OCI-LY1 (cell line): ENCODE measurements around the gene FBN1.

Source experiments
- H2AFZ ChIP-seq: fragments of 200-600 bp; sonication (generic), shearing (Covaris generic); 2 replicates; pipeline ENCODE4 v1.6.0; 2014; ENCODE audit warnings: antibody characterized with exemption, mild to moderate bottlenecking, low read length
- H3F3A ChIP-seq: fragments of 200-600 bp; sonication (generic), shearing (Covaris generic); 2 replicates; pipeline ENCODE4 v1.6.0; 2014; ENCODE audit warnings: mild to moderate bottlenecking, antibody characterized with exemption, low read length, moderate library complexity; ENCODE audit not compliant: insufficient read depth
- H3K27ac ChIP-seq: fragments of 200-600 bp; sonication (generic); 2 replicates; pipeline ENCODE4 v1.5.1; 2014; ENCODE audit warnings: low read length, mixed run types, mild to moderate bottlenecking, low read depth; ENCODE audit not compliant: poor library complexity, severe bottlenecking
- H3K27me3 ChIP-seq: fragments of 200-600 bp; sonication (generic); 2 replicates; pipeline ENCODE4 v1.6.0; 2014; ENCODE audit warnings: antibody characterized with exemption, mild to moderate bottlenecking, low read length, moderate library complexity; ENCODE audit not compliant: insufficient read depth
- H3K36me3 ChIP-seq: fragments of 200-600 bp; sonication (generic); 2 replicates; pipeline ENCODE4 v1.6.1; 2014; ENCODE audit warnings: mild to moderate bottlenecking, antibody characterized with exemption, low read length, moderate library complexity, mixed read lengths; ENCODE audit not compliant: insufficient read depth
- H3K4me1 ChIP-seq: fragments of 200-600 bp; sonication (generic); 2 replicates; pipeline ENCODE4 v1.5.1; 2014; ENCODE audit warnings: mild to moderate bottlenecking, low read length, moderate library complexity; ENCODE audit not compliant: insufficient read depth, severe bottlenecking
- H3K4me2 ChIP-seq: fragments of 200-600 bp; sonication (generic), shearing (Covaris generic); 2 replicates; pipeline ENCODE4 v1.6.1; 2014; ENCODE audit warnings: low read length
- H3K4me3 ChIP-seq: fragments of 200-600 bp; sonication (generic); 2 replicates; pipeline ENCODE4 v1.5.1; 2014; ENCODE audit warnings: low read length, low read depth, mild to moderate bottlenecking, mixed read lengths; ENCODE audit not compliant: poor library complexity, severe bottlenecking
- H3K79me2 ChIP-seq: fragments of 200-600 bp; shearing (Covaris generic); 2 replicates; pipeline ENCODE4 v1.6.1; 2016; ENCODE audit warnings: mixed run types, low read length, mixed read lengths; ENCODE audit not compliant: insufficient read depth
- H3K9ac ChIP-seq: fragments of 200-600 bp; sonication (generic), shearing (Covaris generic); 2 replicates; pipeline ENCODE4 v1.6.1; 2014; ENCODE audit warnings: mild to moderate bottlenecking, low read length, mixed read lengths
- H3K9me2 ChIP-seq: fragments of 200-600 bp; sonication (generic), shearing (Covaris generic); 2 replicates; pipeline ENCODE4 v1.6.1; 2014; ENCODE audit warnings: low read depth, mild to moderate bottlenecking, low read length, mixed read lengths
- H3K9me3 ChIP-seq: fragments of 200-600 bp; shearing (Covaris generic); 2 replicates; pipeline ENCODE4 v1.6.1; 2014; ENCODE audit warnings: low read length, mixed read lengths
- H4K20me1 ChIP-seq: fragments of 200-600 bp; sonication (generic), shearing (Covaris generic); 2 replicates; pipeline ENCODE4 v1.6.0; 2016; ENCODE audit warnings: mild to moderate bottlenecking, low read length; ENCODE audit not compliant: insufficient read depth
- CTCF ChIP-seq: fragments of 200-600 bp; sonication (generic), shearing (Covaris generic); IDR thresholded peaks from 2 replicates; pipeline ENCODE4 v1.5.1; 2017; ENCODE audit warnings: mild to moderate bottlenecking, antibody characterized with exemption, low read length, moderate library complexity, mixed read lengths
- EZH2 ChIP-seq: fragments of 200-600 bp; sonication (generic), shearing (Covaris generic); IDR thresholded peaks from 2 replicates; pipeline ENCODE4 v1.8.0; 2017; ENCODE audit warnings: borderline replicate concordance, mixed run types, mild to moderate bottlenecking, antibody characterized with exemption, low read length, moderate library complexity, mixed read lengths

The FBN1 gene

GRCh38 chr15:48566668-48567067, 78.8 kb downstream of the FBN1 start:
- TF ChIP-seq CTCF (no peak), EZH2 (no peak)

GRCh38 chr15:48565560-48566482, 79.7 kb downstream of the FBN1 start:
- H3K79me2 ChIP-seq: no peaks in the 10 kb centered on the region
- H3K4me1 ChIP-seq: no peaks in the 10 kb centered on the region
- H3K36me3 ChIP-seq: no peaks in the 10 kb centered on the region
- no peak overlapping the region for H2AFZ ChIP-seq
- no peaks in the 10 kb centered on the region for H4K20me1 ChIP-seq
- H3F3A ChIP-seq: no peaks in the 10 kb centered on the region
- no peak for TF ChIP-seq CTCF
- no peak for TF ChIP-seq EZH2
- no peak overlapping the region for H3K27ac ChIP-seq
- no peak overlapping the region for H3K9ac ChIP-seq
- H3K4me2 ChIP-seq: no peak overlapping the region
- H3K9me3 ChIP-seq: no peaks in the 10 kb centered on the region
- H3K9me2 ChIP-seq: no peaks in the 10 kb centered on the region
- no peaks in the 10 kb centered on the region for H3K27me3 ChIP-seq
- H3K4me3 ChIP-seq: no peak overlapping the region

More at GRCh38 chr15:48566668-48567067, 78.8 kb downstream of the FBN1 start:
- Histone ChIP-seq H2AFZ (no peak overlapping the region), H3K4me1 (no peaks in the 10 kb centered on the region), H3K36me3 (no peaks in the 10 kb centered on the region), H3F3A (no peaks in the 10 kb centered on the region), H4K20me1 (no peaks in the 10 kb centered on the region), H3K4me2 (no peak overlapping the region), H3K27me3 (no peaks in the 10 kb centered on the region), H3K9me3 (no peaks in the 10 kb centered on the region), H3K9me2 (no peaks in the 10 kb centered on the region), H3K27ac (no peak overlapping the region), H3K79me2 (no peaks in the 10 kb centered on the region), H3K9ac (no peak overlapping the region), H3K4me3 (no peak overlapping the region)

DNA sequence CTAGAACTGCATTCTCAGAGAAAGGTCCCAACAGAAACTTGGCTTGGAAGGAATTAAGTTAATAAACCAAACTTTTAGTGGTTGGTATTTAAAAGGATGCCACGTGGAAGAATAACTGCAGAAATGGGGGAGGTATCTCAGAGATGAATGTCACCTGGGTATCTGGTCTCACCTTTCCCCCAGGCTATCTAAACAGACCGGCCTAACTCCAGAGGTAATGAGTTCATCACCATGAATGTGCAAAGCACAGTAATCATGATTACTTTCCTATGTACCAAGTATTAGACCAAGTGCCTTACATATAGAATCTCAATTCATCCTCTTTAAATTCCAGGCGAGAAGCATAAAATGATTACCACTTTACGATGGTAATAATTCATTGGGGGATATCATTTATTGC, 80.8 kb downstream of the FBN1 start:
- H3K4me3 ChIP-seq: no peak overlapping the region
- H3K9me2 ChIP-seq: no peaks in the 10 kb centered on the region
- no peaks in the 10 kb centered on the region for H3K36me3 ChIP-seq
- no peaks in the 10 kb centered on the region for H3K4me1 ChIP-seq
- no peaks in the 10 kb centered on the region for H3K9me3 ChIP-seq
- H4K20me1 ChIP-seq: no peaks in the 10 kb centered on the region
- H3K79me2 ChIP-seq: no peaks in the 10 kb centered on the region
- no peak overlapping the region for H3K4me2 ChIP-seq
- no peak overlapping the region for H3K9ac ChIP-seq
- no peak overlapping the region for H3K27ac ChIP-seq
- no peaks in the 10 kb centered on the region for H3K27me3 ChIP-seq
- TF ChIP-seq CTCF (no peak), EZH2 (no peak)
- no peak overlapping the region for H2AFZ ChIP-seq
- no peaks in the 10 kb centered on the region for H3F3A ChIP-seq
